CD4-positive, CD25-positive, alpha-beta regulatory T cell (primary cell): Measurements from ENCODE around the gene PER2. TPM values are rescaled to one million over a fixed set of nuclear protein-coding genes. Genes with fewer than 3 reads are reported as not detected.

ENCODE experiments used
- ATAC-seq, 2 donors: fragments of 150-1000 bp; cut with Tn5 transposase; one replicate each; pipeline ENCODE4 v1.10.0; 2021; ENCODE audit warnings: low read depth in 2 of 2, moderate number of reproducible peaks in 2 of 2, moderate library complexity in 1 of 2
- DNase-seq, 3 donors: peaks; one replicate each; pipeline versions ENCODE4 v3.0.0 to v3.0.0-alpha.2; 2012 to 2022; ENCODE audit warnings: mixed read lengths in 1 of 3
- H3K27ac ChIP-seq: one replicate; pipeline ENCODE4 v1.7.0; 2013; ENCODE audit warnings: mild to moderate bottlenecking, low read length; ENCODE audit not compliant: insufficient read depth, poor library complexity, severe bottlenecking
- H3K27me3 ChIP-seq: one replicate; pipeline ENCODE4 v1.7.0; 2013; ENCODE audit warnings: low read length; ENCODE audit not compliant: control insufficient read depth, insufficient read depth
- H3K36me3 ChIP-seq: one replicate; pipeline ENCODE4 v1.7.0; 2013; ENCODE audit warnings: mild to moderate bottlenecking, low read length, moderate library complexity; ENCODE audit not compliant: control insufficient read depth, insufficient read depth
- H3K4me1 ChIP-seq: 2 replicates; pipeline ENCODE4 v1.7.0; 2013; ENCODE audit warnings: mild to moderate bottlenecking, low read length; ENCODE audit not compliant: insufficient read depth, control insufficient read depth, poor library complexity, severe bottlenecking
- H3K4me3 ChIP-seq: one replicate; pipeline ENCODE4 v1.7.0; 2013; ENCODE audit warnings: low read depth, mild to moderate bottlenecking, low read length, moderate library complexity
- H3K9me3 ChIP-seq, 2 experiments: 1 replicate in 1 of 2; 2 replicates in 1 of 2; pipeline ENCODE4 v1.7.0; 2013; ENCODE audit warnings: low read length in 2 of 2, mild to moderate bottlenecking in 1 of 2, moderate library complexity in 1 of 2; ENCODE audit not compliant: control insufficient read depth in 2 of 2
- H3K27ac Mint-ChIP-seq, 3 donors: one replicate each; pipeline ENCODE4 v1.8.0; 2020 to 2022; ENCODE audit warnings: mild to moderate bottlenecking in 3 of 3, mixed read lengths in 3 of 3, moderate library complexity in 2 of 3
- H3K27me3 Mint-ChIP-seq: one replicate; pipeline ENCODE4 v1.8.0; 2022; ENCODE audit warnings: mild to moderate bottlenecking, mixed read lengths
- H3K36me3 Mint-ChIP-seq: one replicate; pipeline ENCODE4 v1.8.0; 2020; ENCODE audit warnings: mixed read lengths
- H3K4me1 Mint-ChIP-seq, 4 donors: one replicate each; pipeline ENCODE4 v1.8.0; 2020 to 2022; ENCODE audit warnings: mixed read lengths in 4 of 4, mild to moderate bottlenecking in 1 of 4
- H3K4me3 Mint-ChIP-seq, 4 donors: one replicate each; pipeline ENCODE4 v1.8.0; 2020 to 2022; ENCODE audit warnings: mild to moderate bottlenecking in 4 of 4, mixed read lengths in 4 of 4, moderate library complexity in 3 of 4
- H3K9me3 Mint-ChIP-seq, 7 donors: one replicate each; pipeline ENCODE4 v1.8.0; 2020 to 2022; ENCODE audit warnings: mixed read lengths in 7 of 7, mild to moderate bottlenecking in 3 of 7, moderate library complexity in 2 of 7
- polyA plus RNA-seq, 4 donors: library from polyadenylated mRNA; unstranded; fragments of 300-500 nt; fragmentation: Illumina TruSeq; gene quantifications; one replicate each; pipeline ENCODE4 v1.2.3, GENCODE V29; 2021
- total RNA-seq: library from RNA; stranded (reverse); gene quantifications from one replicate; pipeline ENCODE4 v1.2.3, GENCODE V29; 2022

Gene PER2
- total and polyA plus RNA-seq, 5 donors from 2014 or later: 1.8 to 29.7 (median 4.1) TPM

DNA sequence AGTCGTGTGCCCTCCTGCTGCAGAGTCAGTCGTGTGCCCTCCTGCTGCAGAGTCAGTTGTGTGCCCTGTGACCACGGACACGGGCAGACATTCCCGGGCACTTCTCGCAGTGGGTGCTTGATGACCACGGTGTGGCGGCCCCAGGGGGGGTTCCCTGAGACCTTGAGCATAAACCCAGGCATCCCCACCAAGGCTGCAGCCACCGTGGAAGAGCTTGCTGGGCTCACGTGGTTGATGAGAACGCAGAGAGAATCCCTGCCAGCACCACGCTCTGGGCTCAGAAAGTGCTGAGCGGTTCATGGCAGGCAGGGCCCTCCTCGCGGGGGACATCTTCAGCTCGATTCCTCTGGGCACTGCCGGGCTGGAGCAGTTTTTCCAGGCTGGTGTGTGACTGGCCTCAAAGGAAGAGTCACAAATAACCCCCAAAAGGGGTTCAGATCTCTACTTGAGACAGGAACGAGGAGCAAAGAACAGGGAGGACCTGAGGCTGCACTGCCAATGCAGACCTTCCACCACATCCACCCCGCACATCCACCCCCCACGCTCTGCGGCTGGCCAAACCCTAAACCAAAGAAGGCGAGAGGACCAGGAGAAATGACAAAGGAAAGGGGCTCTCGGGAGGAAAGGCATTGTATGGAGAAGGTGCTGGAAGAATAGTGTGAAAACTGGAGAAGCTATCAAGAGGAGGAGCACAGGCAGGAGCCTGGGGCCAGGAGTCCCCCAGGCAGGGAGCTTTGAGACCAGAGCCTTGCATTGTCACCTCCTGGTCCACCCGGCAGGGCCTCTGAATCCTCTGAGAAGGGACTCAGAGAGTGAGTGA is 8.4 kb upstream of the PER2 start:
- Histone ChIP-seq H3K4me1 (no peaks in the 10 kb centered on the region), H3K36me3 (no peaks in the 10 kb centered on the region), H3K27ac (no peak overlapping the region), H3K27me3 (no peaks in the 10 kb centered on the region), H3K9me3 (no peaks in the 10 kb centered on the region), H3K4me3 (no peak overlapping the region)
- H3K4me3 Mint-ChIP-seq: no peak overlapping the region
- DNase-seq: no peak
- H3K4me1 Mint-ChIP-seq: no peaks in the 10 kb centered on the region
- no peaks in the 10 kb centered on the region for H3K36me3 Mint-ChIP-seq
- ATAC-seq: no peak
- H3K27me3 Mint-ChIP-seq: peaks cover 14% of the 10 kb centered on the region
- H3K27ac Mint-ChIP-seq: no peak overlapping the region
- H3K9me3 Mint-ChIP-seq: peaks cover 0 to 1% (median 0%) of the 10 kb centered on the region in 7 donors

DNA sequence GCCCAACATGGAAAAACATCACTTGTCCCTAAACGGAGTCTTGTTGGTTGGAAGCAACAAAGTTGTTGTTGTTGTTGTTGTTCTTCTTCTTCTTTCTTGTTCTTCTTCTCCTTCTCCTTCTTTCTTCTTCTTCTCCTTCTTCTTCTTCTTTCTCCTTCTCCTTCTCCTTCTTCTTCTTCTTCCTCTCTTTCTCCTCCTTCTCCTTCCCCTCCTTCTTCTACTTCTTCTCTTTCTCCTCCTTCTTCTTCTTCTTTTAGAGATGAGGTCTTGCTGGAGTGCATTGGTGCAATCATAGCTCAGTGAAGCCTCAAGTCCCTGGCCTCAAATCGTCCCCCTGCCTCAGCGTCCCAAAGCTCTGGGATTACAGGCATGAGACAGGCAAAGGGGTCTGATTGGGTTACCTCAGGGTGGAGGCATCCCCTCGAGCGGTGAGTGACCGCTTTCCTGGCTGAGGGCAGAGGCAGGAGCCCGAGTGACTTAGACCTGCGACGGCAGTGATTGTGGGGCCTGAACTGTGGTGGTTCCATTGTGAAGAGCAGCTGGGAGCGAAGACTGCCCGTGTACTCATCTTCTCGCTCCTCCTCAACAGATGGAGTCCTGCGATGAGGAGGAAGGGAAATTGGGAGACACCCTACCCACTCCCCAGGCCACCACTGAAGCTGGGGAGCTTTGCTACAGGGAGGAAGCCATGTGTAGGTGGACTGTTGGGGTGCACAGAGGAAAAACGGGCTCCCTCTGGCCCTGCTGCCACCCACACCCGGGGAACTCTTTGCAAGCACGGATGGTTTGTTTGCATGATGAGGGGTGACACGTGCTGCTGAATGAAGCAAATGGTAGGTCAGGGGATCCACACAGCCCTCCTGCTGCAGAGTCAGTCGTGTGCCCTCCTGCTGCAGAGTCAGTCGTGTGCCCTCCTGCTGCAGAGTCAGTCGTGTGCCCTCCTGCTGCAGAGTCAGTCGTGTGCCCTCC is 7.0 kb upstream of the PER2 start:
- ATAC-seq: no peak
- peaks cover 0 to 1% (median 0%) of the 10 kb centered on the region in 7 donors for H3K9me3 Mint-ChIP-seq

DNA sequence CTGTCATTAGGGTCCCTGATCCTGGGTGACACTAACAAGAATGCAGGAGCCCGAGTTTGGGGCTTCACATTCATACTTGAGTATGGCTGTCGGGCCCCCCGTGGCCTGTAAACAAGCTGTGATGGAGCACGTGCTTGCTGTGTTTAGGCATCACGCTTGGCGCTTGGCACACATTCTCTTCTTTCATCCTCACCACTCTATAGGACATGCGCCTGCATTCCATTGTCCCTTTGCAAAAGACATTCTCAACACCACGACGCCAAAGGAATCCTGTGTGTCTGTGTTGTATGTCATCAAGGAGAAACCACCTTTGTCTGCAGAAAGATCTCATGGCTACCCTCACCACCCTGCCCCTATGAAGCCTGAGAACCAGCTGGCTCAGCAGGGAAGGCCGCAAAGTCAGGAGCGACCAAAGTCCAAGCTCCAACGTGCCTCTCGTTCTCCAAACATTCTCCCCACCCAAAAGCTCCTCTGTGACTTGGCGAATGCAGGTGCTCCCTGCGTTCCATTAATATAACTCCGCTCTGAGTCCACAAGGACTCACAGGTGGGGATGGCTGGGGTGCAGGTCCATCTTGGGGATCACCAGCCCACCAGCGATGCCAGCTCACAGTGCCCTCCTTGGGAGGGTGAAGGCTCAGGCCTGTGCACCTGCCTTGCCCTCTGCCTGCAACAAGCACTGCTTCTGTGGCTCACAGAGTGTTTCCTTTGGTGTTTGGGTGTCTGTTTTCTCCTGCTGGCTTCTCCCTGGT is 6.2 kb upstream of the PER2 start:
- Mint-ChIP-seq H3K36me3 (no peaks in the 10 kb centered on the region), H3K27ac (no peak overlapping the region), H3K27me3 (peaks cover 7% of the 10 kb centered on the region), H3K9me3 (peaks cover 0 to 1% (median 0%) of the 10 kb centered on the region in 7 donors), H3K4me3 (peak overlapping the region in 2 of 4 donors; percentile 41 to 81), H3K4me1 (peaks cover 0 to 9% (median 5%) of the 10 kb centered on the region in 4 donors)
- no peak for ATAC-seq
- Histone ChIP-seq H3K4me3 (no peak overlapping the region), H3K36me3 (no peaks in the 10 kb centered on the region), H3K27ac (no peak overlapping the region), H3K4me1 (peaks cover 5% of the 10 kb centered on the region), H3K9me3 (no peaks in the 10 kb centered on the region), H3K27me3 (no peaks in the 10 kb centered on the region)
- DNase-seq: no peak

More for the DNA sequence above, 7.0 kb upstream of the PER2 start:
- DNase-seq: no peak
- H3K36me3 ChIP-seq: no peaks in the 10 kb centered on the region
- no peaks in the 10 kb centered on the region for H3K4me1 ChIP-seq
- no peak overlapping the region for H3K27ac ChIP-seq
- no peaks in the 10 kb centered on the region for H3K27me3 ChIP-seq
- H3K36me3 Mint-ChIP-seq: no peaks in the 10 kb centered on the region
- no peak overlapping the region for H3K4me3 ChIP-seq
- H3K9me3 ChIP-seq: no peaks in the 10 kb centered on the region
- peaks cover 0 to under 1% (median 0%) of the 10 kb centered on the region in 4 donors for H3K4me1 Mint-ChIP-seq
- H3K27ac Mint-ChIP-seq: peak overlapping the region in 1 of 3 donors; percentile 26
- peak overlapping the region in 1 of 4 donors; percentile 81 for H3K4me3 Mint-ChIP-seq
- H3K27me3 Mint-ChIP-seq: peaks cover 11% of the 10 kb centered on the region

DNA sequence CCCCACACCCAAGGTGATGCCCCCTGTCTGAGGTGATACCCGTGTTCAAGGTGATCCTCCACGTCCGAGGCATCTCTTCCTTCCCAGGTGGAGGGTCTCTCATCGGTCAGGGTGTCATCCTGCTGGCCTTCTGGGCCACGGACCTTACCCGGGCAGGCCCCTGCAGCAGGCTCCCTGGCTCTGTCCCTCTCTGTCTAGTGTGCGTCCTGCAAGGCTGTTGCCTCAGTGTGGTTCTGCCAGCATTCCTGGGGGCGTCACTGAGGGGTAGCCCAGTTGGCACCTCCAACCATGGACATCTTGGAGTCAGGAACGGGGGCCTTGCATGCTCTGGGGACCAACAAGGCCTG is 5.6 kb upstream of the PER2 start:
- H3K27me3 Mint-ChIP-seq: peaks cover 7% of the 10 kb centered on the region
- H3K9me3 Mint-ChIP-seq: peaks cover 0 to 1% (median 0%) of the 10 kb centered on the region in 7 donors
- ATAC-seq: no peak
- no peak overlapping the region for H3K27ac ChIP-seq
- peaks cover 10% of the 10 kb centered on the region for H3K4me1 ChIP-seq
- H3K4me1 Mint-ChIP-seq: peaks cover 0 to 13% (median 9%) of the 10 kb centered on the region in 4 donors
- DNase-seq: no peak
- H3K4me3 ChIP-seq: no peak overlapping the region
- no peak overlapping the region for H3K27ac Mint-ChIP-seq
- H3K36me3 ChIP-seq: no peaks in the 10 kb centered on the region
- peak overlapping the region in 1 of 4 donors; percentile 41 for H3K4me3 Mint-ChIP-seq
- no peaks in the 10 kb centered on the region for H3K9me3 ChIP-seq
- H3K27me3 ChIP-seq: no peaks in the 10 kb centered on the region
- H3K36me3 Mint-ChIP-seq: no peaks in the 10 kb centered on the region

DNA sequence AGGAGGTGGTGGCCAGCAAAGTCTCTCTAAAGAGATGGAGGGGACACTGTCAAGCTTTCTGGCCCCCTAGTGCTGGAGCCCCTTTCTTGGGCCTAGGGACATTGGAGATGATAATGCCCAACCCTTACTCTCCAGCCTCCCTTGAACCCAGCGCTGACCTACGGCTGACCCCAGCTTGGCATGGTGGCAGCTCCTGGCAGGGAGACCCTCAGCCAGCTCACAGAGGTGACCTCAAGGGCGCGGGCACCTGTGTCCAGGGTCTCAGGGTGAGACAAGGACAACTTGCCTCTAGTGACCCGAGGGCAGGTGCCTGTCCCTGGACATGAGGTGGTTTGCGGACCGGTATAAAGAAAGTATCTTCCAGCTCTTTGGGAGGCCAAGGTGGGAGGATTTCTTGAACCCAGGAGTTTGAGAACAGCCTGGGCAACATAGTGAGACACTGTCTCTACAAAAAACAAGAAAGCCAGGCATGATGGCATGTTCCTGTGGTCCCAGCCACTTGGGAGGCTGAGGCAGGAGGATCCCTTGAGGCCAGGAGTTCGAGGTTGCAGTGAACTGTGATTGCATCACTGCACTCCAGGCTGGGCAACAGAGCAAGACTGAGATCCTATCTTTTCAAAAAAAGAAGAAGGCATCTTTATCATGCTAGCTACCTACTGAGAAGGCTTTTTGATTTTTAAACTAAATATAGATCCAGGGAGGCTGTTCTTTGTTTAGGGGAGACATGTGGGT is 3.3 kb upstream of the PER2 start:
- ATAC-seq: no peak
- peak overlapping the region in 2 of 4 donors; percentile 15 to 69 for H3K4me3 Mint-ChIP-seq

DNA sequence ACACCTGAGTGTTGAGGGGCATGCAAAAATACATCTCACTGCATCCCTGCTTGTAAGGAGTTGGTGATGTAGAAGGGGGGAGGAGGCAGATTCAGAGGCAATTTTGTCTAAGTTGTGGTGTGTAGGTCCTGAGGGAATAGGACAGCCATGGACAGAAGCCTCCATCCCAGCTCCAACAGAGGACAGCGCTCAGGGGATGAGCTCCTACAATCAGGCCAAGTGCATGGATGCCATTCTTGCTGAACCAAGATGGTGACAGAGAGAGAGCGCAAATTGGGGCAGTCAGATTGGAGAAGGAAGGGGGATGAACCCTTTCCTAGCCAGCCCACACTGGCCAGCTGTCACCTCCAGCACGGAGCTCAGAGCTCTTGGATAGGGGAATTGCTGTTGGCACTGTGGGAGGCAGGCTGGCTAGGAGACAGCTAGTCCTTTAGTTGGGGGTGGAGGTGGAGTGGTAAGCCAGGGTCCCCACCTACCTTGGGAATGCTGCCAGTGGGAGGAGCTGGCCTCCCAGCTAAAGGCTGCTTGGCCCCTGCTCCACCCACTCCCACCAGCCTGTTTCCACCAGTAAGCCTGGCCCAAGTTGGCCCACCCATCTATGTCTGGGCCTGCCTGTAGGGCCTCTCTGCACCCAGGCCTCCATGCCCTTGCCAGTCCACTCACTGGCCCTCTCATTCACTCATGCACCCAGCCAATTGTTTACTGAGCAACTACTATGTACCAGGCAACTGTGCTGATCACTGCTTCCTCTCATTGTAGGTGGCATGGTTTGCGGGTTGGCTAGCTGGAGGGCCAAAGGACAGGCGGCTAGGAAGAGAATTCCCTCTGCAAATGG is 2.5 kb upstream of the PER2 start:
- Histone ChIP-seq H3K36me3 (no peaks in the 10 kb centered on the region), H3K27ac (no peak overlapping the region), H3K27me3 (no peaks in the 10 kb centered on the region), H3K4me3 (no peak overlapping the region), H3K4me1 (peaks cover 29% of the 10 kb centered on the region), H3K9me3 (no peaks in the 10 kb centered on the region)
- no peaks in the 10 kb centered on the region for H3K36me3 Mint-ChIP-seq
- DNase-seq (no peak), ATAC-seq (no peak)
- no peak overlapping the region for H3K27ac Mint-ChIP-seq
- peaks cover 7% of the 10 kb centered on the region for H3K27me3 Mint-ChIP-seq
- H3K4me1 Mint-ChIP-seq: peaks cover 10 to 36% (median 27%) of the 10 kb centered on the region in 4 donors
- H3K9me3 Mint-ChIP-seq: no peaks in the 10 kb centered on the region
- peak overlapping the region in 3 of 4 donors; percentile 31 to 98 (median 59) for H3K4me3 Mint-ChIP-seq

More for the DNA sequence above, 3.3 kb upstream of the PER2 start:
- Mint-ChIP-seq H3K4me1 (peaks cover 9 to 28% (median 21%) of the 10 kb centered on the region in 4 donors), H3K27ac (no peak overlapping the region), H3K36me3 (no peaks in the 10 kb centered on the region), H3K9me3 (no peaks in the 10 kb centered on the region), H3K27me3 (peaks cover 7% of the 10 kb centered on the region)
- Histone ChIP-seq H3K27me3 (no peaks in the 10 kb centered on the region), H3K36me3 (no peaks in the 10 kb centered on the region), H3K27ac (no peak overlapping the region), H3K9me3 (no peaks in the 10 kb centered on the region), H3K4me3 (no peak overlapping the region), H3K4me1 (peaks cover 25% of the 10 kb centered on the region)
- DNase-seq: no peak
